Gastrocnemius medialis (tissue), 4 donors: ENCODE results near the gene LPAR1.

Source experiments
- POLR2A ChIP-seq, 2 donors: fragments of 450-650 bp; IDR thresholded peaks; one replicate each; pipeline ENCODE4 v1.6.1; 2017; ENCODE audit warnings: antibody characterized with exemption in 2 of 2, mild to moderate bottlenecking in 2 of 2, moderate library complexity in 2 of 2
- TF ChIP-seq, protein P1 (sequence below), 5 experiments: fragments of 450-650 bp in 3 of 5; fragments of 200-600 bp in 2 of 5; sonication (generic) in 2 of 5; IDR thresholded peaks in 4 of 5; conservative IDR thresholded peaks in 1 of 5; 1 replicate in 4 of 5; 2 replicates in 1 of 5; pipeline ENCODE4 v1.5.1; 2016 to 2019; ENCODE audit warnings: antibody characterized with exemption in 5 of 5, mild to moderate bottlenecking in 3 of 5, moderate library complexity in 3 of 5

- TF ChIP-seq, protein P1, sequence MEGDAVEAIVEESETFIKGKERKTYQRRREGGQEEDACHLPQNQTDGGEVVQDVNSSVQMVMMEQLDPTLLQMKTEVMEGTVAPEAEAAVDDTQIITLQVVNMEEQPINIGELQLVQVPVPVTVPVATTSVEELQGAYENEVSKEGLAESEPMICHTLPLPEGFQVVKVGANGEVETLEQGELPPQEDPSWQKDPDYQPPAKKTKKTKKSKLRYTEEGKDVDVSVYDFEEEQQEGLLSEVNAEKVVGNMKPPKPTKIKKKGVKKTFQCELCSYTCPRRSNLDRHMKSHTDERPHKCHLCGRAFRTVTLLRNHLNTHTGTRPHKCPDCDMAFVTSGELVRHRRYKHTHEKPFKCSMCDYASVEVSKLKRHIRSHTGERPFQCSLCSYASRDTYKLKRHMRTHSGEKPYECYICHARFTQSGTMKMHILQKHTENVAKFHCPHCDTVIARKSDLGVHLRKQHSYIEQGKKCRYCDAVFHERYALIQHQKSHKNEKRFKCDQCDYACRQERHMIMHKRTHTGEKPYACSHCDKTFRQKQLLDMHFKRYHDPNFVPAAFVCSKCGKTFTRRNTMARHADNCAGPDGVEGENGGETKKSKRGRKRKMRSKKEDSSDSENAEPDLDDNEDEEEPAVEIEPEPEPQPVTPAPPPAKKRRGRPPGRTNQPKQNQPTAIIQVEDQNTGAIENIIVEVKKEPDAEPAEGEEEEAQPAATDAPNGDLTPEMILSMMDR (IDR thresholded peaks at IDR 0.05 in 4 of 5, conservative IDR thresholded peaks at IDR 0.05 in 1 of 5) = no peak
- no peak for TF ChIP-seq POLR2A (IDR thresholded peaks at IDR 0.05)
Observed at GRCh38 chr9:110830495-110830894, 207.8 kb downstream of the LPAR1 start.
